ENCODE results near the gene MICU1.

The MICU1 gene

DNA sequence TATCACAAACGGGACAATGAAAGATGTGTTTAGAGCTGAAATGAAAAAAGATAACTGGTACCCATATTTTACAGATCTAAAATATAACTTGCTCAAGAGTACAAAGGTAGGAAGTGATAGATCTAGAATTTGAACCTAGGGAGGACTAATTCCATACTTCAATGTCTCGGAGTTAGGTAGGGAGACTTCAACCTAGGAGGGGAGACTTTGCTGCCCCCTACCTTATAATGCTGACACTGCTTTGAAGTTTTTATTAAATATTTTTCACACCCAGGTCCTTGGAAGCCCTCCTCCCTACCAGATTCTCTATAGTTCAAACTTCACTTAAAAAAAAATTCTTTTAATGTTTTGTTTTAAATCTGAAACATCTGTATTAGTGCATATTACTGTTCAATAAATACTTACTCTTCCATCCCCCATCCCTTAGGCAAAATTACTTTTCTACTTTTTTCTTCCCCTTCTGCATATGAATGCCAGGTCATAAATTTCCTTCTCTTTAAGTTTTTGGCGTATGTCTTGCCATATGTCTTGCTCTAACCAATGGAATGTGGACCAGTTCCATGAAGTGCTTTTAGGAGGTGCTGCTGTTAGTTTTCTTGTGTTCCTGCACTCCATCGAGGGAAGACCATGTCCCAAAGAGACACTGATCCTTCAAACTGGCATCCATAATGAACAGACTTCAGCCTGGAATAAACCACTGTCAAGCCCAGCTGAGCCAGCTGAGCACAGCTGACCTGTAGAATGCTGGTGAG is 57.8 kb downstream of the MICU1 start:
- peak; percentile 7 to 16 for DNase-seq (ENCODE audit: low read depth in 2 of 2)
- H3K4me3 ChIP-seq (replicated peaks in 1 of 2; ENCODE audit: low read depth in 2 of 2, low read length in 2 of 2): no peak overlapping the region

GRCh38 chr10:72567421-72567820 is 58.5 kb downstream of the MICU1 start:
- TF ChIP-seq, protein P1, sequence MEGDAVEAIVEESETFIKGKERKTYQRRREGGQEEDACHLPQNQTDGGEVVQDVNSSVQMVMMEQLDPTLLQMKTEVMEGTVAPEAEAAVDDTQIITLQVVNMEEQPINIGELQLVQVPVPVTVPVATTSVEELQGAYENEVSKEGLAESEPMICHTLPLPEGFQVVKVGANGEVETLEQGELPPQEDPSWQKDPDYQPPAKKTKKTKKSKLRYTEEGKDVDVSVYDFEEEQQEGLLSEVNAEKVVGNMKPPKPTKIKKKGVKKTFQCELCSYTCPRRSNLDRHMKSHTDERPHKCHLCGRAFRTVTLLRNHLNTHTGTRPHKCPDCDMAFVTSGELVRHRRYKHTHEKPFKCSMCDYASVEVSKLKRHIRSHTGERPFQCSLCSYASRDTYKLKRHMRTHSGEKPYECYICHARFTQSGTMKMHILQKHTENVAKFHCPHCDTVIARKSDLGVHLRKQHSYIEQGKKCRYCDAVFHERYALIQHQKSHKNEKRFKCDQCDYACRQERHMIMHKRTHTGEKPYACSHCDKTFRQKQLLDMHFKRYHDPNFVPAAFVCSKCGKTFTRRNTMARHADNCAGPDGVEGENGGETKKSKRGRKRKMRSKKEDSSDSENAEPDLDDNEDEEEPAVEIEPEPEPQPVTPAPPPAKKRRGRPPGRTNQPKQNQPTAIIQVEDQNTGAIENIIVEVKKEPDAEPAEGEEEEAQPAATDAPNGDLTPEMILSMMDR (IDR thresholded peaks at IDR 0.05; ENCODE audit: low read depth, low read length): no peak
- peak; percentile 25 to 43 for DNase-seq (ENCODE audit: low read depth in 2 of 2)
- no peak overlapping the region for H3K4me3 ChIP-seq (replicated peaks in 1 of 2; ENCODE audit: low read depth in 2 of 2, low read length in 2 of 2)

More for the DNA sequence above, 57.8 kb downstream of the MICU1 start:
- TF ChIP-seq, protein P1 (IDR thresholded peaks at IDR 0.05; ENCODE audit: low read depth, low read length): peak; percentile 31

DNA sequence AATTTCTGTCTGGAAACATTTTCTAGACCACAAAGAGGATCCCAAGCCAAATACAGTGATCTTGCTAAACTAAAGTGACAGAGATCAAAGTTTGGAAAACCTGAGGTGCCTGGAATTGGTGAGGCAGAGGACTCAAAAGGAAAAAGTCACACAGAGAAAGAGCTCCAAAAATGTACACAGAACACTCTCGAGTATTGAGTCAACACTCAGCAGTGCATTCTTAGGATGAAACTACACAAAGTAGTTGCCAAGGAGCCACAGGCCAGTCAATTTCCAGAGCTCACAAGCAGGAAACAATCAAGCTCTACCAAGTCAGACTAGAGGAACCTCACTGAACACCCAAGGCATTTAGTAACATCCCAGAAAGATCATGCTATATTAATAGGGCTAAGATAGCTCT is 61.3 kb downstream of the MICU1 start:
- peak; percentile 59 to 84 for DNase-seq (ENCODE audit: low read depth in 2 of 2)
- no peak overlapping the region for H3K4me3 ChIP-seq (replicated peaks in 1 of 2; ENCODE audit: low read depth in 2 of 2, low read length in 2 of 2)
- TF ChIP-seq, protein P1 (IDR thresholded peaks at IDR 0.05; ENCODE audit: low read depth, low read length): no peak

GRCh38 chr10:72563327-72563932 is 62.4 kb downstream of the MICU1 start:
- TF ChIP-seq, protein P1 (IDR thresholded peaks at IDR 0.05; ENCODE audit: low read depth, low read length): no peak
- no peak overlapping the region for H3K4me3 ChIP-seq (replicated peaks in 1 of 2; ENCODE audit: low read depth in 2 of 2, low read length in 2 of 2)
- DNase-seq (ENCODE audit: low read depth in 2 of 2): no peak

DNA sequence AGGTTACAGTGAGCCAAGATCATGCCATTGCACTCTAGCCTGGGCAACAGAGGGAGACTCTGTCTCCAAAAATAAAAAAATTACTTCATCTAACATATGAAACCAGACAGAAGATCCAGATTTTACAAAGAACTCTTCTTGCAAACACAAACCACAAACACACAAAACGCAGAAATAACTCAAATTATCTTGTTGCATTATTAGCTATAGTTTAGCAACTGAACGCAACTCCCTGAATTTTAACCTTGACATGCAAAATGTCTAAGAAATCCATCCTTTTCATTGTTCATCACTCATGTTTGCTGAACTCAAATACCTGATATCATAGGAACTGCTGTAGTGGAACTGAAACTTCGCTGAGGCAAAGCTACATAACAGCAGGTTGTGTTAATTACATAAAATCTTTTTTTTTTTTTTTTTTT is 64.1 kb downstream of the MICU1 start:
- TF ChIP-seq, protein P1 (IDR thresholded peaks at IDR 0.05; ENCODE audit: low read depth, low read length): no peak
- no peak for DNase-seq (ENCODE audit: low read depth in 2 of 2)
- H3K4me3 ChIP-seq (replicated peaks in 1 of 2; ENCODE audit: low read depth in 2 of 2, low read length in 2 of 2): no peak overlapping the region

- DNase-seq (ENCODE audit: low read depth in 2 of 2): peak; percentile 44 to 77
- TF ChIP-seq, protein P1 (IDR thresholded peaks at IDR 0.05; ENCODE audit: low read depth, low read length): no peak
- no peak overlapping the region for H3K4me3 ChIP-seq (replicated peaks in 1 of 2; ENCODE audit: low read depth in 2 of 2, low read length in 2 of 2)
These were observed 68.5 kb downstream of the MICU1 start for GRCh38 chr10:72557362-72557761.
